ES-I3 (cell line): Measurements from ENCODE around the gene SMYD3.

Experiments
- H3K36me3 ChIP-seq: 2 replicates; pipeline ENCODE4 v1.6.1; 2013; ENCODE audit warnings: mild to moderate bottlenecking, low read length, control low read depth, moderate library complexity; ENCODE audit not compliant: insufficient read depth
- H3K4me1 ChIP-seq: 2 replicates; pipeline ENCODE4 v1.6.1; 2013; ENCODE audit warnings: mild to moderate bottlenecking, control low read depth, low read length; ENCODE audit not compliant: insufficient read depth
- H3K9ac ChIP-seq: 2 replicates; pipeline ENCODE4 v1.6.1; 2013; ENCODE audit warnings: low read depth, mild to moderate bottlenecking, low read length, moderate library complexity
- H3K9me3 ChIP-seq: 2 replicates; pipeline ENCODE4 v1.6.1; 2013; ENCODE audit warnings: mild to moderate bottlenecking, low read length, moderate library complexity; ENCODE audit not compliant: control insufficient read depth, insufficient read depth

Gene SMYD3

DNA sequence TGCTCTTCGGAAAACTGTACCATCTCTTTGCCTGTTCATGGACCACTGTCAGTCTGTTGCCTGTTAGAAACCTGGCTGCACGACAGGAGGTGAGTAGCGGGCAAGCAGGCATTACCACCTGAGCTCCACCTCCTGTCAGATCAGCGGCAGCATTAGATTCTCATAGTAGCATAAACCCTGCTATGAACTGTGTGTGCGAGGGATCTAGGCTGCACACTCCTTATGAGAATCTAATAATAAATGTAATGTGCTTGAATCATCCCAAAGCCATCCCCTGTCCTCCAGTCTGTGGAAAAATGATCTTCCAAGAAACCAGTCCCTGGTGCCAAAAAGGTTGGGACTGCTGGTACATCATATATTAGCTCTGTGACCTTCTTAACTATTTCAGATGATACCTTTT is 110.0 kb downstream of the SMYD3 start:
- H3K9me3 ChIP-seq: no peaks in the 10 kb centered on the region
- H3K9ac ChIP-seq: no peak overlapping the region
- H3K36me3 ChIP-seq: no peaks in the 10 kb centered on the region
- no peaks in the 10 kb centered on the region for H3K4me1 ChIP-seq

DNA sequence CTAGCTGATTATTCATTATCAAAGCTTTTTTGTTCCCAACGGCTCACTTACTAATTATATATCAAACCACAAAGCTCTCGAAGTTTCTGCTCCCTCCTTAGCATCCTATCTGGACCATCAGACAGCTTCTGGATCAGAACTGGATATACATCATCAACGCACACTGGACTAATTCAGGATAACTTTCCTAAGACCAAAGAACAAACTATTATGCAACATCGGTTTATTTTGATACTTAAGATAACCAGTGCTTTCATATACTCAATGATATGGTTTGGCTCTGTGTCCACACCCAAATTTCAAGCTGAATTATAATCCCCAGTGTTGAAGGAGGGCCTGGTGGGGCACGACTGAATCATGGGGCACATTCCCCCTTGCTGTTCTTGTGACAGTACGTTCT is 110.8 kb downstream of the SMYD3 start:
- H3K4me1 ChIP-seq: no peaks in the 10 kb centered on the region
- H3K36me3 ChIP-seq: no peaks in the 10 kb centered on the region
- no peak overlapping the region for H3K9ac ChIP-seq
- no peaks in the 10 kb centered on the region; the same call in 1 of the 2 replicates for H3K9me3 ChIP-seq

GRCh38 chr1:246394121-246394520 is 113.0 kb downstream of the SMYD3 start:
- H3K9me3 ChIP-seq: no peaks in the 10 kb centered on the region; the same call in 1 of the 2 replicates
- H3K36me3 ChIP-seq: no peaks in the 10 kb centered on the region
- H3K4me1 ChIP-seq: no peaks in the 10 kb centered on the region
- H3K9ac ChIP-seq: no peak overlapping the region

DNA sequence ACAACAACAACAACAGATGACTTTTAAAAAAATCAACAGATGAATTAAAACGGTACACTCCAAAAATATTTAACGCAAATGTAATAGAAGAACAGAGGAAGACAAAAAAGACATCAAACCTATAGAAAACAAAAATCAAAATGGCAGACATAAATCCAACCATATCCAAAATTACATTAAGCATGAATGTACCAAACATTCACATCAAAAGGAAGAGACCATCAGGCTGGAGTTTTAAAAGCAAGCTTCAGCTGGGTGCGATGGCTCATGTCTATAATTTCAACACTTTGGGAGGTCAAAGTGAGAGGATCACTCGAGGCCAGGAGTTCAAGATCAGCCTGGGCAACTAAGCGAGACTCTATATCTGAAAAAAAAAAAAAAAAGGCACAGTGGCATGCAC is 116.2 kb downstream of the SMYD3 start:
- no peak overlapping the region for H3K9ac ChIP-seq
- H3K4me1 ChIP-seq: no peaks in the 10 kb centered on the region
- no peaks in the 10 kb centered on the region; the same call in 1 of the 2 replicates for H3K9me3 ChIP-seq
- no peaks in the 10 kb centered on the region for H3K36me3 ChIP-seq

DNA sequence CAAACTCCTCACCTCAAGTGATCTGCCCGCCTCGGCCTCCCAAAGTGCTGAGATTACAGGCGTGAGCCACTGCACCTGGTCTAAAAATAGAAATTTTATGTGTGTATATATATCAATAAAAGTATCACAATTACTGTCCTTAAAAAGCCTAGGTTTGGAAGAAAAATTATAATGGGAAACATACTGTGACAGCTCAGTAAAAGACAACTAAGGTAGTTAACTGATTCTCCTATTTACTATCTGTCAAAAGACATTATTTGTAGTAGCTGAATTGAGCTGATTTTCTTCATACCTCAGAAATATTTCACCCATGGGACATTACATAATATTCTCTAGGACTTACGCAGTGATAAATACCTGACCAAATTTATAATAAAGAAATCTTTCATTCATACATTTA is 122.5 kb downstream of the SMYD3 start:
- Histone ChIP-seq H3K9ac (no peak overlapping the region), H3K4me1 (no peaks in the 10 kb centered on the region), H3K36me3 (no peaks in the 10 kb centered on the region), H3K9me3 (no peaks in the 10 kb centered on the region)

GRCh38 chr1:246383791-246384190 is 123.3 kb downstream of the SMYD3 start:
- H3K9me3 ChIP-seq: no peaks in the 10 kb centered on the region
- H3K36me3 ChIP-seq: no peaks in the 10 kb centered on the region
- no peaks in the 10 kb centered on the region for H3K4me1 ChIP-seq
- H3K9ac ChIP-seq: no peak overlapping the region

- Histone ChIP-seq H3K4me1 (no peaks in the 10 kb centered on the region), H3K9ac (no peak overlapping the region), H3K9me3 (no peaks in the 10 kb centered on the region), H3K36me3 (no peaks in the 10 kb centered on the region)
Observed at GRCh38 chr1:246383239-246383589, 123.9 kb downstream of the SMYD3 start.

GRCh38 chr1:246382589-246383238 is 124.4 kb downstream of the SMYD3 start:
- Histone ChIP-seq H3K9me3 (no peaks in the 10 kb centered on the region), H3K36me3 (no peaks in the 10 kb centered on the region), H3K9ac (no peak overlapping the region), H3K4me1 (no peaks in the 10 kb centered on the region)

DNA sequence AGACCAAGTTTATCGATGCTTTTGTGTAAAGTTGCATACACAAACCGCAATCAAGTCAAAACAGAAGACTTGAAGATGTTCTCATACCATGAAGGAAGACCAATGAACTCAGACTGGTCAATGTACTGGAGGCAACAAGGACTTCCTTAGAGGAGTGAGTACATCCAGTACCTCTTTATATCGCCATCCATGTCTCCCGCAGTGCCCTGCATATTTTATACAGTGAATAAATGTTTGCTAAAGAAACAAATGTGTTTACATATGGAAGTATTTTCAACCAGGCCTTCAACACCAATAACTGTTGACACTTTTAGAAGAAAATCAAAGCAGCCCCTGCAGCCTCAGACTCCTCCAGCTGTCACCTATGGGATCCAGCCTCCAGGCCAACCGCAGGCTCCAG is 125.6 kb downstream of the SMYD3 start:
- no peaks in the 10 kb centered on the region for H3K9me3 ChIP-seq
- H3K4me1 ChIP-seq: no peaks in the 10 kb centered on the region
- no peaks in the 10 kb centered on the region for H3K36me3 ChIP-seq
- H3K9ac ChIP-seq: no peak overlapping the region

- H3K9me3 ChIP-seq: no peaks in the 10 kb centered on the region
- no peaks in the 10 kb centered on the region for H3K36me3 ChIP-seq
- no peaks in the 10 kb centered on the region for H3K4me1 ChIP-seq
Observed at GRCh38 chr1:246377625-246378153, 129.4 kb downstream of the SMYD3 start.

GRCh38 chr1:246373828-246374569 is 133.1 kb downstream of the SMYD3 start:
- no peak overlapping the region for H3K9ac ChIP-seq
- no peaks in the 10 kb centered on the region for H3K9me3 ChIP-seq
- H3K36me3 ChIP-seq: no peaks in the 10 kb centered on the region
- no peaks in the 10 kb centered on the region for H3K4me1 ChIP-seq

More at GRCh38 chr1:246377625-246378153, 129.4 kb downstream of the SMYD3 start:
- H3K9ac ChIP-seq: no peak overlapping the region

DNA sequence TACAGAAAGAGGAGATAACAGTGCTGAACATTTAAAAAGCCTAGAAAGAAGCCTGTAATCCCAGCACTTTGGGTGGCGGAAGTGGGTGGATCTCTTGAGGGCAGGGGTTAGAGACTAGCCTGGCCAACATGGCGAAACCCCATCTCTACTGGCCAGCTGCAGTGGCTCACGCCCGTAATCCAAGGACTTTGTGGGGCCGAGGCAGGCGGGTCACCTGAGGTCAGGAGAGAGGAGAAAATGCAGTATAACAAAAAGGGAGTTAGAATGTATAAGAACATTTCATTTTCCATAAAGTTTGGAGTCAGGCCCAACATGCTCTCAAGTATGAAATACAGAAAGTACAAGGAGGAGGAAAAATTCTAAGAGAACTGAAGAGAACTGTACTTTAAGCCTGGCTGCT is 134.5 kb downstream of the SMYD3 start:
- Histone ChIP-seq H3K36me3 (no peaks in the 10 kb centered on the region), H3K9ac (no peak overlapping the region), H3K4me1 (no peaks in the 10 kb centered on the region), H3K9me3 (no peaks in the 10 kb centered on the region)

- no peak overlapping the region for H3K9ac ChIP-seq
- no peaks in the 10 kb centered on the region for H3K36me3 ChIP-seq
- H3K4me1 ChIP-seq: no peaks in the 10 kb centered on the region
- no peaks in the 10 kb centered on the region for H3K9me3 ChIP-seq
Observed at GRCh38 chr1:246367041-246367440, 140.0 kb downstream of the SMYD3 start.

- no peaks in the 10 kb centered on the region for H3K9me3 ChIP-seq
- H3K4me1 ChIP-seq: no peaks in the 10 kb centered on the region
- no peak overlapping the region for H3K9ac ChIP-seq
- H3K36me3 ChIP-seq: no peaks in the 10 kb centered on the region
Observed at GRCh38 chr1:246365708-246366107, 141.4 kb downstream of the SMYD3 start.

DNA sequence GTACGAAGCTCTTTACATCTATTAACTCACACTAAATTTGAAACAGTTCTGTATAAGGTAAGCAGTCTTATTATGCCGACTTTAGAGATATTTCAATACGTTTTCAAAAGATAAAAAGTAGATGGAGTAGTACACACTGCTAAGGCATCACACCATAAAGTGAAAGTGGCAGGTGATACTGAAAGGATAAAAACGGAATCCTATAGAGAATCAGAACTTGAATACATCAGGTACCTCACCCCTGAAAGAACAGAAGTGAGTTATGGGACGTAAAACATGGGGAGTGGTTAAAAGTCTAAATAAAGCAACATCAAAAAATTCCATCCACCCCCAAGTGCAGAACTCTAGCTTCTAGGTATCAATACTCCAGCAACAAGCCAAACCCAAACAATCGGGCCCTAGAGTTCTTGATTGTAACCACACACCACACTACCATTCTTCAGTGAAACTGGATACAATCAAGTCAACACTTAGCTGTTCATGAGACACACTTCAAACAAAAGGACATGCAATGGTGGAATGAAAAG is 142.6 kb downstream of the SMYD3 start:
- Histone ChIP-seq H3K4me1 (no peaks in the 10 kb centered on the region), H3K9ac (no peak overlapping the region), H3K9me3 (no peaks in the 10 kb centered on the region), H3K36me3 (no peaks in the 10 kb centered on the region)
